ENCODE measurements around the gene GLDN. TPM values are rescaled to one million over a fixed set of nuclear protein-coding genes. Genes with fewer than 3 reads are reported as not detected.

Gene GLDN
- total and polyA plus RNA-seq, 2 of the 8 experiments (the other 6 are each of a cell fraction or from before 2014, with no cell fraction given): 0.24 to 0.50 TPM

- H2BK120ac ChIP-seq (replicated peaks; ENCODE audit: low read depth, low read length): no peak overlapping the region
- no peak overlapping the region for H3K4me3 ChIP-seq (ENCODE audit: extremely low read depth in 1 of 4, insufficient read depth in 2 of 4, low read depth in 3 of 4, low read length in 4 of 4)
- no peak overlapping the region for H3K18ac ChIP-seq (ENCODE audit: extremely low read depth, low read length)
- H3K79me2 ChIP-seq (ENCODE audit: control insufficient read depth in 1 of 2, insufficient read depth in 2 of 2, low read length in 2 of 2): no peaks in the 10 kb centered on the region
- FAIRE-seq (peak; percentile 19), DNase-seq (ENCODE audit: low read depth in 1 of 2, low spot score in 2 of 2) (peak in 1 of 2 experiments; percentile 46)
- H3K36me3 ChIP-seq (ENCODE audit: control insufficient read depth in 2 of 4, insufficient read depth in 4 of 4, low read length in 3 of 4): no peaks in the 10 kb centered on the region
- no peak overlapping the region for H2BK20ac ChIP-seq (ENCODE audit: low read length)
- H2BK12ac ChIP-seq (ENCODE audit: low read depth, low read length): no peak overlapping the region
- no peak overlapping the region for H2BK15ac ChIP-seq (ENCODE audit: low read length)
- no peak overlapping the region for H3K9ac ChIP-seq (replicated peaks in 1 of 4; ENCODE audit: extremely low read depth in 1 of 4, low read depth in 3 of 4, low read length in 3 of 4)
- no peak overlapping the region for H2BK5ac ChIP-seq (ENCODE audit: low read depth, low read length)
- no peak overlapping the region for H4K91ac ChIP-seq (replicated peaks; ENCODE audit: insufficient read length, low read length)
- H2AFZ ChIP-seq (ENCODE audit: low read length): no peak overlapping the region
- H3K27ac ChIP-seq (ENCODE audit: low read depth, low read length): no peak overlapping the region
- ChIA-PET POLR2A (ENCODE audit: partially characterized antibody) (no interaction called here), CTCF (ENCODE audit: partially characterized antibody) (interaction anchor here (0.6 to 7.4 kb wide), 58 partner anchors 8 to 1035 kb away, joined by 3 to 94 read pairs (median 4); no protein-coding TSS in a partner anchor)
- H3K4ac ChIP-seq (replicated peaks; ENCODE audit: insufficient read length, low read depth, low read length): no peak overlapping the region
- H4K20me1 ChIP-seq (replicated peaks in 1 of 2; ENCODE audit: control insufficient read depth in 1 of 2, insufficient read depth in 2 of 2, low read length in 2 of 2): no peaks in the 10 kb centered on the region
- 88% methylated on average over 8 of the region's 8 CpGs; no CpG with 5 or more reads in 1 of the 2 experiments for WGBS, 2 experiments (ENCODE audit: extremely low coverage in 1 of 2, insufficient coverage in 1 of 2, insufficient read length in 1 of 2, insufficient replicate concordance in 2 of 2, low coverage in 1 of 2, low lambda C conversion rate in 2 of 2, missing lambda C conversion rate in 1 of 2)
- H4K5ac ChIP-seq (ENCODE audit: insufficient read length, low read depth, low read length): no peak overlapping the region
- no peaks in the 10 kb centered on the region for H3K79me1 ChIP-seq (ENCODE audit: low read depth, low read length)
- no peak overlapping the region for H3K56ac ChIP-seq (replicated peaks; ENCODE audit: insufficient read length, low read depth, low read length)
- no peak overlapping the region for H4K8ac ChIP-seq (ENCODE audit: extremely low read depth, insufficient read depth, low read length)
- no peaks in the 10 kb centered on the region for H3K23me2 ChIP-seq (ENCODE audit: low read depth, low read length)
- H3K14ac ChIP-seq (ENCODE audit: insufficient read length): no peak overlapping the region
- H3K23ac ChIP-seq (ENCODE audit: insufficient read length): no peak overlapping the region
- TF ChIP-seq KDM4A (IDR thresholded peaks at IDR 0.05; ENCODE audit: low read depth, low read length, severe bottlenecking): no peak
- TF ChIP-seq EZH2 (IDR thresholded peaks at IDR 0.05; ENCODE audit: low read depth, low read length, severe bottlenecking): peak; percentile 5
- peak; percentile 43 to 55 for TF ChIP-seq RAD21 (IDR thresholded peaks at IDR 0.05 in 1 of 2, conservative IDR thresholded peaks at IDR 0.05 in 1 of 2; ENCODE audit: low read depth in 2 of 2, low read length in 2 of 2)
- no peak for TF ChIP-seq CTBP2 (IDR thresholded peaks at IDR 0.05; ENCODE audit: borderline replicate concordance, insufficient read depth, insufficient read length, low read length)
- no peak for TF ChIP-seq CHD1 (IDR thresholded peaks at IDR 0.05; ENCODE audit: low read depth, low read length)
- no peak for TF ChIP-seq CEBPB (IDR thresholded peaks at IDR 0.05; ENCODE audit: low read depth, low read length)
- TF ChIP-seq, protein P1, sequence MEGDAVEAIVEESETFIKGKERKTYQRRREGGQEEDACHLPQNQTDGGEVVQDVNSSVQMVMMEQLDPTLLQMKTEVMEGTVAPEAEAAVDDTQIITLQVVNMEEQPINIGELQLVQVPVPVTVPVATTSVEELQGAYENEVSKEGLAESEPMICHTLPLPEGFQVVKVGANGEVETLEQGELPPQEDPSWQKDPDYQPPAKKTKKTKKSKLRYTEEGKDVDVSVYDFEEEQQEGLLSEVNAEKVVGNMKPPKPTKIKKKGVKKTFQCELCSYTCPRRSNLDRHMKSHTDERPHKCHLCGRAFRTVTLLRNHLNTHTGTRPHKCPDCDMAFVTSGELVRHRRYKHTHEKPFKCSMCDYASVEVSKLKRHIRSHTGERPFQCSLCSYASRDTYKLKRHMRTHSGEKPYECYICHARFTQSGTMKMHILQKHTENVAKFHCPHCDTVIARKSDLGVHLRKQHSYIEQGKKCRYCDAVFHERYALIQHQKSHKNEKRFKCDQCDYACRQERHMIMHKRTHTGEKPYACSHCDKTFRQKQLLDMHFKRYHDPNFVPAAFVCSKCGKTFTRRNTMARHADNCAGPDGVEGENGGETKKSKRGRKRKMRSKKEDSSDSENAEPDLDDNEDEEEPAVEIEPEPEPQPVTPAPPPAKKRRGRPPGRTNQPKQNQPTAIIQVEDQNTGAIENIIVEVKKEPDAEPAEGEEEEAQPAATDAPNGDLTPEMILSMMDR (IDR thresholded peaks at IDR 0.05; ENCODE audit: control extremely low read depth in 1 of 3, insufficient read depth in 1 of 3, low read depth in 1 of 3, low read length in 3 of 3): peak in 2 of 3 experiments; percentile 43 to 68; a peak in 2 of 4 replicates
- H3K4me1 ChIP-seq (replicated peaks in 1 of 4; ENCODE audit: control insufficient read depth in 3 of 4, insufficient read depth in 4 of 4, low read length in 3 of 4): peaks cover 0 to 8% (median 0%) of the 10 kb centered on the region in 4 experiments; a peak in 2 of 7 replicates
- no peak overlapping the region for H3K4me2 ChIP-seq (ENCODE audit: insufficient read depth in 1 of 2, low read depth in 2 of 2, low read length in 2 of 2)
- no peaks in the 10 kb centered on the region for H3K9me3 ChIP-seq (ENCODE audit: insufficient read depth in 2 of 2, low read depth in 1 of 2, low read length in 1 of 2)
- no peak overlapping the region for H2AK5ac ChIP-seq (ENCODE audit: low read depth, low read length)
- no peaks in the 10 kb centered on the region for H3K27me3 ChIP-seq (replicated peaks in 1 of 4; ENCODE audit: control insufficient read depth in 3 of 4, extremely low read depth in 1 of 4, insufficient read depth in 3 of 4, low read length in 3 of 4)
Measured at GRCh38 chr15:51403072-51403878, 61.8 kb downstream of the GLDN start.
